ENCODE data around the gene DEFB123. TPM values are rescaled to one million over a fixed set of nuclear protein-coding genes. Genes with fewer than 3 reads are reported as not detected.

DEFB123 gene
- total and polyA plus RNA-seq, 2 donors from 2014 or later, result not detected

DNA sequence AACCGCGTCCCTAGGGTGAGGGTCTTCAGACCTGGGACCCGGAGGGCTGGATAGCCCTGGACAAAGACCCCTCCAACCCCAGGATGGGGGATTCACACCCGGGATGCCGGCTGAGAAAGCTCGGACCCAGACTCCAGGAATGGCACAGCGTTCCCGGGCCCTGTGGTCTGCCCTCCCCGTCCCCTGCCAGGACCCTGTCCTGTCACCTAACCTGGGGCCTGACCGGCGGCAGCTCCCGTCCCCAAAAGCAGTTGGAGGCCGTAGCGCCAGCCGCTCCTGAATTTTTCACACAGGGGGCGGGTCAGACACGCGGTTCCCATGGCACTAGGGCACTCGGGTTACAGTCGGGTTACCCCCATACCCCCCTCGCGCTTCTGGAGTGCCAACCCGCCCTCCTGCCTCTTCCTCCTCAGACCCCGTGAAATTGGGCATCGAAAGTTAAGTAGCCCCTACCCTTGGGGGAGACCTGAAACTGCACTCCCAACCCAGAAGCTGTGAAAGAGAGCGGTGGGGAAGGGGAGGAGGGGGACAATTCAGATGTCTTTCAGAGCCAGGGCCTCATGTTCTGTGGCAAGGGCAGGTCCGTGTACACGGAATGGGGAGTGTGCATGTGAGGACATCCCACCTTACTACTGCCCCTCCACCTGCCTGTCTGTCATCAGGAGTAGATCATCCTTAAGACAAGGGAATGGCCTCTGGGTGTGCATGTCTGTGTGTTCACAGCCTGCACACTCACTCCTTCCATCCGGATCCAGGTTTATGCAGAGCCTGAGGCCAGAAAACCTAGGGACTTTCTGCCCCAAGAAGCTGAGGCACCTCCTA lies 35.3 kb downstream of the DEFB123 start:
- DNase-seq (peak in 2 of 5 donors; percentile 13 to 56), FAIRE-seq (no peak)
- Histone ChIP-seq H3K27ac (ENCODE audit: low read depth in 2 of 2, low read length in 2 of 2) (no peak overlapping the region), H3K36me3 (ENCODE audit: control insufficient read depth in 2 of 3, insufficient read depth in 3 of 3, low read length in 3 of 3) (no peaks in the 10 kb centered on the region), H3K9me3 (ENCODE audit: control insufficient read depth in 2 of 3, insufficient read depth in 1 of 3, low read length in 3 of 3) (no peaks in the 10 kb centered on the region), H3K9ac (ENCODE audit: low read length in 3 of 3) (peak overlapping the region in 1 of 3 donors; percentile 40), H3K27me3 (ENCODE audit: control insufficient read depth, insufficient read depth, low read length) (no peaks in the 10 kb centered on the region), H3K4me3 (ENCODE audit: low read length in 3 of 3) (peak overlapping the region; percentile 6 to 53 (median 42)), H3K4me1 (ENCODE audit: control insufficient read depth in 2 of 3, insufficient read depth in 2 of 3, low read depth in 1 of 3, low read length in 3 of 3) (peaks cover 0 to 10% (median 0%) of the 10 kb centered on the region in 3 donors)
- TF ChIP-seq, protein P1, sequence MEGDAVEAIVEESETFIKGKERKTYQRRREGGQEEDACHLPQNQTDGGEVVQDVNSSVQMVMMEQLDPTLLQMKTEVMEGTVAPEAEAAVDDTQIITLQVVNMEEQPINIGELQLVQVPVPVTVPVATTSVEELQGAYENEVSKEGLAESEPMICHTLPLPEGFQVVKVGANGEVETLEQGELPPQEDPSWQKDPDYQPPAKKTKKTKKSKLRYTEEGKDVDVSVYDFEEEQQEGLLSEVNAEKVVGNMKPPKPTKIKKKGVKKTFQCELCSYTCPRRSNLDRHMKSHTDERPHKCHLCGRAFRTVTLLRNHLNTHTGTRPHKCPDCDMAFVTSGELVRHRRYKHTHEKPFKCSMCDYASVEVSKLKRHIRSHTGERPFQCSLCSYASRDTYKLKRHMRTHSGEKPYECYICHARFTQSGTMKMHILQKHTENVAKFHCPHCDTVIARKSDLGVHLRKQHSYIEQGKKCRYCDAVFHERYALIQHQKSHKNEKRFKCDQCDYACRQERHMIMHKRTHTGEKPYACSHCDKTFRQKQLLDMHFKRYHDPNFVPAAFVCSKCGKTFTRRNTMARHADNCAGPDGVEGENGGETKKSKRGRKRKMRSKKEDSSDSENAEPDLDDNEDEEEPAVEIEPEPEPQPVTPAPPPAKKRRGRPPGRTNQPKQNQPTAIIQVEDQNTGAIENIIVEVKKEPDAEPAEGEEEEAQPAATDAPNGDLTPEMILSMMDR (IDR thresholded peaks at IDR 0.05; ENCODE audit: borderline replicate concordance, extremely low read depth, insufficient read depth), result no peak
- intact Hi-C loops (cut with DNase I), result no loop called here

DNA sequence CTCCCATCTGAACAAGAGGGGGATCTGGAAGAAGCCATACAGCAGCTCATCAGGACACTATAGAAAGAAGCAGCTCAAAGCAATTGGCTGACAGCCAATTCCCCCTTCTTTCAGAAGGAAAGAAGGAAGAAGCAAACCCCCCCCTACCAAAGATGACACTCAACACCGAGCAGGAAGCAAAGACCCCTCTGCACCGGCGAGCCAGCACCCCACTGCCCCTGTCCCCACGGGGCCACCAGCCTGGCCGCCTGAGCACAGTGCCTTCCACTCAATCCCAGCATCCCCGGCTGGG lies 35.8 kb downstream of the DEFB123 start:
- DNase-seq (no peak), FAIRE-seq (no peak)
- no peak overlapping the region for H3K4me3 ChIP-seq (ENCODE audit: low read length in 3 of 3)
- intact Hi-C loops (cut with DNase I), result no loop called here
- no peak overlapping the region for H3K27ac ChIP-seq (ENCODE audit: low read depth in 2 of 2, low read length in 2 of 2)
- H3K4me1 ChIP-seq (ENCODE audit: control insufficient read depth in 2 of 3, insufficient read depth in 2 of 3, low read depth in 1 of 3, low read length in 3 of 3), result peaks cover 0 to 10% (median 0%) of the 10 kb centered on the region in 3 donors
- H3K27me3 ChIP-seq (ENCODE audit: control insufficient read depth, insufficient read depth, low read length), result no peaks in the 10 kb centered on the region
- H3K9me3 ChIP-seq (ENCODE audit: control insufficient read depth in 2 of 3, insufficient read depth in 1 of 3, low read length in 3 of 3), result no peaks in the 10 kb centered on the region
- H3K36me3 ChIP-seq (ENCODE audit: control insufficient read depth in 2 of 3, insufficient read depth in 3 of 3, low read length in 3 of 3), result no peaks in the 10 kb centered on the region
- TF ChIP-seq, protein P1 (IDR thresholded peaks at IDR 0.05; ENCODE audit: borderline replicate concordance, extremely low read depth, insufficient read depth), result no peak
- H3K9ac ChIP-seq (ENCODE audit: low read length in 3 of 3), result no peak overlapping the region

DNA sequence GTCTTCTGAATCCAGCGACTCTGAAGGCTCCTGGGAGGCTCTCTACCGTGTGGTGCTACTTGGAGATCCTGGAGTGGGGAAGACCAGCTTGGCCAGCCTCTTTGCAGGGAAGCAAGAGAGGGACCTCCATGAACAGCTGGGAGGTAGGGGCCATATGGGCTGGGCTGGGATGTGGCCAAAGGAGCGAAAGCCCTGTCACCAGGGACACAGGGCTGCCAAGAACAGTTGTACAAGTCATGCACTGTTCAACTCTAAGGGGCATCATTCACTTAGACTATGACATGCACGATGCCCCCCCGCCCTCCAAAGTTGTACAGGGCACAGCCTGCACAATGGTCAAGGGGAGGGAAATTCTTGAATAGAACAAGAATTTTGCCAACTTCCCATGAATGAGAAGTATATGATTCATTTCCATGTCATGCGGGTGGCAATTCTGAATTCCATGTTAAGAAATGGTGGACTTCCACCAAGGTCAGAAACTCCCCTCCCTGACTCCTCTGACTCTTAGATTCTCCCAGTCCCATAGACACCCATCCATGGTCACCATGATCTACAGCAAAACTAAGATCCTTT lies 36.3 kb downstream of the DEFB123 start:
- DNase-seq (no peak), FAIRE-seq (no peak)
- no peak overlapping the region for H3K4me3 ChIP-seq (ENCODE audit: low read length in 3 of 3)
- intact Hi-C loops (cut with DNase I), result no loop called here
- no peaks in the 10 kb centered on the region for H3K27me3 ChIP-seq (ENCODE audit: control insufficient read depth, insufficient read depth, low read length)
- H3K9me3 ChIP-seq (ENCODE audit: control insufficient read depth in 2 of 3, insufficient read depth in 1 of 3, low read length in 3 of 3), result no peaks in the 10 kb centered on the region
- H3K4me1 ChIP-seq (ENCODE audit: control insufficient read depth in 2 of 3, insufficient read depth in 2 of 3, low read depth in 1 of 3, low read length in 3 of 3), result peaks cover 0 to 10% (median 0%) of the 10 kb centered on the region in 3 donors
- no peak overlapping the region for H3K27ac ChIP-seq (ENCODE audit: low read depth in 2 of 2, low read length in 2 of 2)
- H3K36me3 ChIP-seq (ENCODE audit: control insufficient read depth in 2 of 3, insufficient read depth in 3 of 3, low read length in 3 of 3), result no peaks in the 10 kb centered on the region
- no peak overlapping the region for H3K9ac ChIP-seq (ENCODE audit: low read length in 3 of 3)
- TF ChIP-seq, protein P1 (IDR thresholded peaks at IDR 0.05; ENCODE audit: borderline replicate concordance, extremely low read depth, insufficient read depth), result no peak

Data from kidney (tissue), 14 donors.